HepG2 (cell line): ENCODE measurements around the gene ITPK1. TPM values are rescaled to one million over a fixed set of nuclear protein-coding genes. Genes with fewer than 3 reads are reported as not detected.
A peak's percentile ranks its signal among the peaks of the same experiment; 100 is the strongest.

ENCODE experiments used
- ATAC-seq: fragments of 200-7000 bp; cut with Tn5 transposase; 3 replicates; pipeline ENCODE4 v1.9.1; 2020; ENCODE audit warnings: mild to moderate bottlenecking, moderate library complexity
- BruUV-seq: library from RNA; stranded (reverse); fragments of 400-500 nt; replicated peaks from 2 replicates; lab custom pipeline; 2021; lab: Mats Ljungman, UMichigan
- CTCF ChIA-PET: fragments of 300-600 bp; formaldehyde crosslinking; extraction: SDS; loops from one replicate; lab custom pipeline; 2021; ENCODE audit warnings: low total read pairs, inconsistent platforms, low intra/inter-chr PET ratio; lab: Yijun Ruan, JAX
- POLR2A ChIA-PET: fragments of 350-600 bp; sonication (Branson Sonifier 250); formaldehyde crosslinking; loops from one replicate; lab custom pipeline; 2020; ENCODE audit warnings: antibody characterized with exemption, inconsistent platforms; lab: Yijun Ruan, JAX
- DNase-seq: peaks from one replicate; pipeline ENCODE4 v3.0.0-alpha.2; 2015; ENCODE audit warnings: low spot score
- FAIRE-seq: peaks from 3 replicates; lab custom pipeline; 2011; peaks lifted over from hg19 to GRCh38; lab: Jason Lieb, UNC
- H2AFZ ChIP-seq: one replicate; pipeline ENCODE4 v1.6.1; 2011; ENCODE audit warnings: low read length, inconsistent platforms
- H3K27ac ChIP-seq: fragments of 300-600 bp; 3 replicates; pipeline ENCODE4 v1.8.0; 2011; ENCODE audit warnings: mixed run types, mild to moderate bottlenecking, mixed read lengths, low read length, inconsistent platforms; ENCODE audit not compliant: insufficient read depth; ENCODE audit errors: extremely low read length
- H3K27me3 ChIP-seq, 2 experiments: fragments of 200-600 bp in 1 of 2; 2 replicates in 1 of 2; 3 replicates in 1 of 2; pipeline versions ENCODE4 v1.6.0 to v1.8.0; 2011; ENCODE audit warnings: low read length in 2 of 2, mild to moderate bottlenecking in 2 of 2, moderate library complexity in 2 of 2, inconsistent platforms in 1 of 2; ENCODE audit not compliant: insufficient read depth in 2 of 2, control insufficient read depth in 1 of 2
- H3K36me3 ChIP-seq, 2 experiments: fragments of 200-600 bp in 1 of 2; replicated peaks in 1 of 2; 2 replicates in 1 of 2; 3 replicates in 1 of 2; pipeline versions ENCODE4 v1.5.1 to v1.8.0; 2011; ENCODE audit warnings: low read length in 2 of 2, inconsistent platforms in 1 of 2; ENCODE audit not compliant: insufficient read depth in 2 of 2, control insufficient read depth in 1 of 2
- H3K4me1 ChIP-seq: 2 replicates; pipeline ENCODE4 v1.5.1; 2012; ENCODE audit warnings: low read length, inconsistent platforms; ENCODE audit not compliant: insufficient read depth
- H3K4me2 ChIP-seq: 2 replicates; pipeline ENCODE4 v1.6.0; 2011; ENCODE audit warnings: low read depth, low read length, inconsistent platforms
- H3K4me3 ChIP-seq, 3 experiments: fragments of 200-600 bp in 1 of 3; sonication (generic), shearing (Covaris generic) in 1 of 3; replicated peaks in 1 of 3; 2 replicates each; pipeline ENCODE4 v1.5.1; 2011 to 2016; ENCODE audit warnings: low read length in 3 of 3, inconsistent platforms in 2 of 3, low read depth in 2 of 3, mild to moderate bottlenecking in 2 of 3, control low read depth in 1 of 3, mixed read lengths in 1 of 3; ENCODE audit not compliant: insufficient read depth in 1 of 3
- H3K79me2 ChIP-seq: one replicate; pipeline ENCODE4 v1.6.1; 2011; ENCODE audit warnings: low read length, inconsistent platforms; ENCODE audit not compliant: insufficient read depth
- H3K9ac ChIP-seq: 2 replicates; pipeline ENCODE4 v1.6.0; 2011; ENCODE audit warnings: mild to moderate bottlenecking, low read depth, low read length, inconsistent platforms; ENCODE audit not compliant: insufficient read depth
- H3K9me3 ChIP-seq: 2 replicates; pipeline ENCODE4 v1.5.1; 2012; ENCODE audit warnings: mild to moderate bottlenecking, low read length
- H4K20me1 ChIP-seq: 2 replicates; pipeline ENCODE4 v1.6.0; 2011; ENCODE audit warnings: inconsistent platforms, mild to moderate bottlenecking, low read length, moderate library complexity; ENCODE audit not compliant: insufficient read depth
- GABPA ChIP-seq, 2 experiments: IDR thresholded peaks; 2 replicates each; pipeline ENCODE4 v1.6.1; 2011 to 2016; ENCODE audit warnings: low read depth in 2 of 2, low read length in 1 of 2, missing biosample characterization in 1 of 2, missing genetic modification characterization in 1 of 2
- ZNF274 ChIP-seq: sonication (generic); formaldehyde crosslinking; IDR thresholded peaks from 2 replicates; pipeline ENCODE4 v1.5.1; 2020; ENCODE audit warnings: mild to moderate bottlenecking, missing genetic modification reagents
- ZNF773 ChIP-seq: sonication (generic); formaldehyde crosslinking; IDR thresholded peaks from 2 replicates; pipeline ENCODE4 v1.4.0; 2020; ENCODE audit warnings: missing genetic modification reagents, borderline replicate concordance
- WGBS: methylation state at CpG from one replicate; pipeline ENCODE4 v1.1.6; 2017; ENCODE audit warnings: low lambda C conversion rate; 5-methylcytosine and 5-hydroxymethylcytosine counted together
- in situ Hi-C: cut with HindIII; loops from 2 replicates; pipeline ENCODE4 v1.10.0; 2017; ENCODE audit warnings: low pct_unique_long_range_greater_than_20kb; ENCODE audit not compliant: extremely low pct_ligation_motif_present
- intact Hi-C: fragments of 100-400 bp; cut with micrococcal nuclease; formaldehyde crosslinking; loops from one replicate; pipeline ENCODE4 v1.10.0; 2022; ENCODE audit not compliant: unreplicated experiment
- polyA plus RNA-seq, 8 experiments: library from polyadenylated mRNA; depleted of rRNA in 3 of 8; stranded (reverse) in 7 of 8; unstranded in 1 of 8; fragments of >200 nt; fragmentation: Illumina TruSeq in 4 of 8; extraction: Trizol in 4 of 8; gene quantifications; 2 replicates each; pipeline versions ENCODE4 v1.2.1 to v1.2.3, GENCODE V29; 2011 to 2016; ENCODE audit warnings: low read depth in 4 of 8, missing spikeins in 1 of 8, mixed read lengths in 1 of 8; ENCODE audit not compliant: insufficient read depth in 1 of 8
- total RNA-seq, 5 experiments: library from RNA; depleted of rRNA; stranded (reverse); fragments of >200 nt; fragmentation: Illumina TruSeq; extraction: Trizol; gene quantifications; 2 replicates each; pipeline ENCODE4 v1.2.3, GENCODE V29; 2016; ENCODE audit warnings: low read depth in 1 of 5
- TF ChIP-seq, protein P1 (sequence below): sonication (generic); formaldehyde crosslinking; IDR thresholded peaks from 2 replicates; pipeline ENCODE4 v1.5.0; 2020; ENCODE audit warnings: missing genetic modification reagents

ITPK1 gene
- total and polyA plus RNA-seq, 2 of the 13 experiments (the other 11 are each of a cell fraction or from before 2014, with no cell fraction given), result 20.5 to 47.5 TPM

DNA sequence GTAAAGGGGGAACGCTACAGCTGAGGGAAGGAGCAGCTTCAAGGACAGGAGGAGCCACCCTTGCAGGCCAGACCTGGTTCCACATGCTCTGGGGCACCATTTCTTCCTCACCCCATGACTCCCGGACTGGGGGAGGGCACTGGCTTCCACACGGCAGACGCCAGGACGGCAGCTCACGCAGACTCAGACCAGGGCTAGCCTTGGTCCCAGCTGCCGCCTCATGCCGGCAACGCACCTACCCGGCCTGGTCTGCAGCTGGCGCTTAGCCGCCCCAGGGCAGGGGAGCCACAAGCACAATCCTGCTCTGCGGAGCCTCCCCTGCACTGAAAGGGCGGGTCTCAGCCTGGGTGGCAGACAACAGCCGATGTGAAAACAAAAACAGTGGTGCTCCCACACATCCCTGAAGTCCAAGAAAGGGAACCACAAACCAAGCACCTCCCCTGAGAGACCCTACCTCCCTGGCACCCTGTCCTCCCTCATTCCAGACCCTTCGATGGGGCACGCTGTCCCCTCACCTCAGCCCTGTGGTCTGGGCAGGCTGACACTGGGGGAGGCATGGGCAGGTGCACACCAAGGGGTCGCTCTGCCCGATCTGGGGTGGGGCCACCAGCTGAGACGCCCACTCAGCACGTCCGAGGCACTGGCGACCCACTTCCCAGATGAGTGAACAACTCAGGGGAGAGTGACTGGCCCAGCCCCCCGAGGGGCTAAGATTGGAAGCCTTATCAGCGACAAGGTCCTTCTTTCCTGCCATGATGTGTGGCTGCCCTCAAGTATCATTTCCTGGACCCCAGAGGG, 127.8 kb downstream of the ITPK1 start (continued):
- TF ChIP-seq ZNF274 (CRISPR knock-in tag), result no peak
- no peak for TF ChIP-seq ZNF773 (CRISPR knock-in tag)
- TF ChIP-seq, all 625 proteins: peak for 0

DNA sequence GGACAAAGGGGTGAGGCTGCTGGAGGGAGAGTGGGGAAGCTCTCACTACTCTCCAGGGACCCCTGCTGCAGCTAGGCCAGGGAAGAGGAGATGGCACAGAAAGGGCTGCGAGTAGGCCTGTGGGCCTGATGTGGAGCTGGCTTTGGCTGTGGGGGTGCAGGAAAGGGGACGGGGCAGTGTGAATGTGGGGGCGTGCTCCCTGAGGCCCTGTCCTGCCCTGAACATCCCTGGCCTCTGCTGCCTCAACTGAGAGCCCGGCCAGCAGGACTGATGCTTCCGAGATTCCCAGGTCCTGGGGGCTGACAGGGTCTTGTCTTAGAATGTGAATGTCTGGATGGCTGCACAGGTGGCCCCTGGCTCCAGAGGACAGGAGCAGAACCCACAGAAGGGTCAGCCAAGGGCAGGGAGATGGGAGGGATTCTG, 128.6 kb downstream of the ITPK1 start:
- POLR2A ChIA-PET, result interaction anchor here (1.8 to 2.6 kb wide), 2 partner anchors 33 to 36 kb away, joined by 4 to 15 read pairs; no protein-coding TSS in a partner anchor
- Histone ChIP-seq H4K20me1 (no peaks in the 10 kb centered on the region; the same call in 1 of the 2 replicates), H3K9ac (no peak overlapping the region), H3K79me2 (no peaks in the 10 kb centered on the region), H3K4me2 (no peak overlapping the region), H3K36me3 (0 out of 5 replicates have a peak, but pooled peaks cover 0 to 4% of the 10 kb centered on the region in 2 experiments), H3K27me3 (no peaks in the 10 kb centered on the region), H2AFZ (no peak overlapping the region), H3K4me1 (peaks cover 62% of the 10 kb centered on the region), H3K4me3 (no peak overlapping the region), H3K27ac (no peak overlapping the region), H3K9me3 (no peaks in the 10 kb centered on the region)
- no peak for DNase-seq
- 100% methylated on average over 3 of the region's 5 CpGs for WGBS
- CTCF ChIA-PET, result no interaction called here
- no TSS peak for BruUV-seq
- intact Hi-C loops, result no loop called here
- FAIRE-seq, result no peak
- in situ Hi-C loops, result no loop called here
- TF ChIP-seq GABPA (IDR thresholded peaks at IDR 0.05; ENCODE audit: low read depth, low read length) (0 out of 2 replicates have a peak, but pooled peaks have one; percentile 8), GABPA (CRISPR knock-in tag; IDR thresholded peaks at IDR 0.05; ENCODE audit: low read depth) (no peak)
- TF ChIP-seq, protein P1, sequence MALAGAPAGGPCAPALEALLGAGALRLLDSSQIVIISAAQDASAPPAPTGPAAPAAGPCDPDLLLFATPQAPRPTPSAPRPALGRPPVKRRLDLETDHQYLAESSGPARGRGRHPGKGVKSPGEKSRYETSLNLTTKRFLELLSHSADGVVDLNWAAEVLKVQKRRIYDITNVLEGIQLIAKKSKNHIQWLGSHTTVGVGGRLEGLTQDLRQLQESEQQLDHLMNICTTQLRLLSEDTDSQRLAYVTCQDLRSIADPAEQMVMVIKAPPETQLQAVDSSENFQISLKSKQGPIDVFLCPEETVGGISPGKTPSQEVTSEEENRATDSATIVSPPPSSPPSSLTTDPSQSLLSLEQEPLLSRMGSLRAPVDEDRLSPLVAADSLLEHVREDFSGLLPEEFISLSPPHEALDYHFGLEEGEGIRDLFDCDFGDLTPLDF (CRISPR knock-in tag), result no peak
- no peak for ATAC-seq
